ENCODE measurements around the gene NUP214. TPM values are rescaled to one million over a fixed set of nuclear protein-coding genes. Genes with fewer than 3 reads are reported as not detected.
"Not testable (repeated sequence)": the region's sequence is repeated elsewhere in the genome, so short reads cannot be mapped to it uniquely, and the experiment has no call there.

Gene NUP214
- total RNA-seq, 3 donors from 2014 or later, result 37.4 to 47.5 (median 40.0) TPM

DNA sequence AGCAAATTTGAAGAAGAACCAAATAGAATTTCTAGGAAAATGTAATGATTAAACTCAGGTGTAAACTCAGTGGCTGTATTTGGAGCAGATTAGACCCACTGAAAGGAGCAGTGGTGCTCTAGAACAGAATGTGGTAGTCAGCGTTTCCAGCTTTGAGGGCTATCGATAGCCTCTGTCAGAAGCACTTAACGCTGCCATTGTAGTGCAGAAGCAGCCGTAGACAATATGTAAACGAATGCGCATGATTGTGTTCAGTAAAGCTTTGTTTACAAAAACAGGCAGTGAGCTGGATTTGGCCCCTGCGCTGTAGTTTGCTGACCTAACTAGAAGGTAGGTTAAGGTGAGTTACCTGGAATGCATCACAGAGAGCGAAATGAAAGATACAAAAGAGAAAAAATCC, 78.9 kb downstream of the NUP214 start:
- intact Hi-C loops (cut with DNase I; ENCODE audit: low total_unique reads), result loop anchor here (5.0 kb wide), 1 partner anchor 428 kb away; no protein-coding TSS in a partner anchor

DNA sequence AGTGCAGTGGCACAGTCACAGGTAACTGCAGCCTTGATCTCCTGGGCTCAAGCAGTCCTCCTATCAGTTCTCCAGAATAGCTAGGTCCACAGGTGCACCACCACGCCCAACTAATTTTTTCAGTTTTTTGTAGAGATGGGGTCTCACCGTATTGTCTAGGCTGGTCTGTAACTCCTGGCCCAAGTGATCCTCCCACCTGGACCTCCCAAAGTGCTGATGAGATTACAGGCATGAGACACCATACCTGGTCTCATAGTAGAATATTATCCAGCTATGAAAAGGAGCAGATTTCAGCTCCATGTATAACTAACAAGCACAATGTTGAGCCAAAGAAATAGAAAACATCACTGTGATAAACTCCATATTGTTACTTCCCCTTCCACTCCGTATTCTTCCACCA, 81.1 kb downstream of the NUP214 start:
- H3K36me3 ChIP-seq, result no peaks in the 10 kb centered on the region
- intact Hi-C loops (cut with DNase I; ENCODE audit: low total_unique reads), result no loop called here
- no peak for DNase-seq (ENCODE audit: low spot score in 2 of 2)

More for the DNA sequence above, 78.9 kb downstream of the NUP214 start:
- Histone ChIP-seq H3K4me1 (no peaks in the 10 kb centered on the region), H3K27me3 (no peaks in the 10 kb centered on the region), H3K27ac (no peak overlapping the region), H3K9me3 (no peaks in the 10 kb centered on the region), H3K36me3 (no peaks in the 10 kb centered on the region), H3K4me3 (no peak overlapping the region)
- DNase-seq (ENCODE audit: low spot score in 2 of 2), result no peak
- no peak for TF ChIP-seq POLR2AphosphoS5 (IDR thresholded peaks at IDR 0.05)
- TF ChIP-seq POLR2A (IDR thresholded peaks at IDR 0.05), result no peak
- TF ChIP-seq, protein P1, sequence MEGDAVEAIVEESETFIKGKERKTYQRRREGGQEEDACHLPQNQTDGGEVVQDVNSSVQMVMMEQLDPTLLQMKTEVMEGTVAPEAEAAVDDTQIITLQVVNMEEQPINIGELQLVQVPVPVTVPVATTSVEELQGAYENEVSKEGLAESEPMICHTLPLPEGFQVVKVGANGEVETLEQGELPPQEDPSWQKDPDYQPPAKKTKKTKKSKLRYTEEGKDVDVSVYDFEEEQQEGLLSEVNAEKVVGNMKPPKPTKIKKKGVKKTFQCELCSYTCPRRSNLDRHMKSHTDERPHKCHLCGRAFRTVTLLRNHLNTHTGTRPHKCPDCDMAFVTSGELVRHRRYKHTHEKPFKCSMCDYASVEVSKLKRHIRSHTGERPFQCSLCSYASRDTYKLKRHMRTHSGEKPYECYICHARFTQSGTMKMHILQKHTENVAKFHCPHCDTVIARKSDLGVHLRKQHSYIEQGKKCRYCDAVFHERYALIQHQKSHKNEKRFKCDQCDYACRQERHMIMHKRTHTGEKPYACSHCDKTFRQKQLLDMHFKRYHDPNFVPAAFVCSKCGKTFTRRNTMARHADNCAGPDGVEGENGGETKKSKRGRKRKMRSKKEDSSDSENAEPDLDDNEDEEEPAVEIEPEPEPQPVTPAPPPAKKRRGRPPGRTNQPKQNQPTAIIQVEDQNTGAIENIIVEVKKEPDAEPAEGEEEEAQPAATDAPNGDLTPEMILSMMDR (IDR thresholded peaks at IDR 0.05), result no peak

DNA sequence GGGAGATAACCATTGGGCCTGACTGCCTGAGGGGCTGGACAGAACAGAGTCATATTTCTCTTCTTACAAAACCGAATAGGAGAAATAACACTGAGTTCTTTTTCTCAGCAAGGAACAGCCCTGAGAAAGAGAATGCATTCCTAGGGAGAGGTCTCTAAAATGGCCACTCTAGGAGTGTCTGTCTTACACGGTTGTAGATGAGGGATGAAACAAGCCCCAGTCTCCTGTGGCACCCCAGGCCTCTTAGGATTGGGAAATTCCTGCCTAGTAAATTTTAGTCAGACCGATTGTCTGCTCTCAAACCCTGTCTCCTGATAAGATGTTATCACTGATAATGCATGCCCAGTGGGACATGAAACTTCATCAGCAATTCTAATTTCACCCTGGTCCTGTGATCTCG, 86.5 kb downstream of the NUP214 start:
- H3K36me3 ChIP-seq; H3K27me3 ChIP-seq; intact Hi-C loops (cut with DNase I; ENCODE audit: low total_unique reads); DNase-seq (ENCODE audit: low spot score in 2 of 2); H3K4me1 ChIP-seq; H3K9me3 ChIP-seq; H3K27ac ChIP-seq; H3K4me3 ChIP-seq: not testable (repeated sequence)

More for the DNA sequence above, 81.1 kb downstream of the NUP214 start:
- no peak for TF ChIP-seq POLR2A (IDR thresholded peaks at IDR 0.05)
- TF ChIP-seq, protein P1 (IDR thresholded peaks at IDR 0.05), result no peak
- TF ChIP-seq POLR2AphosphoS5 (IDR thresholded peaks at IDR 0.05), result no peak
- no peaks in the 10 kb centered on the region for H3K9me3 ChIP-seq
- no peak overlapping the region for H3K4me3 ChIP-seq
- H3K27ac ChIP-seq, result no peak overlapping the region
- no peaks in the 10 kb centered on the region for H3K27me3 ChIP-seq
- no peaks in the 10 kb centered on the region for H3K4me1 ChIP-seq

DNA sequence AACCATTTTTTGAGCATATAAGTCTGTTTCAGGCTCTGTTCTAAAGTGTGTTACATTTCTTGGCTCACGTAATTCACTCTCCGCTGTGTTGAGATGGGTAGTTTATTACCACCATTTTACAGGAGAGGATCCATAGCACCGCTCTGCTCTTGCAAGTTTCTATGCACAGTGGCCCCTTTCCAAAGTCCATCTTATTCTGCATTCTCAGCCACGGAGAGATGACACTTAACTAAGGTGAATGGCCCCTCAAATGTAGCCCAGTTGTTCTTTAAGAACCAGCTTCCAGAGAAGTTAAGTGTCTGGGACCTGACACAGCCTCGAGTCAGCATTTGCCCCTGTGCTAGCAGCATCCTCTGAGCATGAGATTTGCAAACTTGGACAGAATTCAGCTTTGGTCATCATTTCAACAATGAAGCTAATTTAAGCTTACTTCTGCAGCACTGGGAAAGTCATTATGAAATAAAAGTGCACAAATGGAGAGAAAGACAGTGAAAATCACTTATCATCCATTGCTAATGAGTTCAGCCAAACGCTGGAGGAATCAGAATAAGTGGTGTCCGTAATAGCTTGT, 89.0 kb downstream of the NUP214 start:
- intact Hi-C loops (cut with DNase I; ENCODE audit: low total_unique reads), result no loop called here
- Histone ChIP-seq H3K4me3 (no peak overlapping the region), H3K27me3 (no peaks in the 10 kb centered on the region), H3K9me3 (peaks cover 0 to 7% of the 10 kb centered on the region in 2 donors), H3K27ac (no peak overlapping the region), H3K4me1 (no peaks in the 10 kb centered on the region), H3K36me3 (no peaks in the 10 kb centered on the region)
- TF ChIP-seq POLR2AphosphoS5 (IDR thresholded peaks at IDR 0.05) (no peak), POLR2A (IDR thresholded peaks at IDR 0.05) (no peak)
- TF ChIP-seq, protein P1 (IDR thresholded peaks at IDR 0.05), result no peak
- DNase-seq (ENCODE audit: low spot score in 2 of 2), result no peak

DNA sequence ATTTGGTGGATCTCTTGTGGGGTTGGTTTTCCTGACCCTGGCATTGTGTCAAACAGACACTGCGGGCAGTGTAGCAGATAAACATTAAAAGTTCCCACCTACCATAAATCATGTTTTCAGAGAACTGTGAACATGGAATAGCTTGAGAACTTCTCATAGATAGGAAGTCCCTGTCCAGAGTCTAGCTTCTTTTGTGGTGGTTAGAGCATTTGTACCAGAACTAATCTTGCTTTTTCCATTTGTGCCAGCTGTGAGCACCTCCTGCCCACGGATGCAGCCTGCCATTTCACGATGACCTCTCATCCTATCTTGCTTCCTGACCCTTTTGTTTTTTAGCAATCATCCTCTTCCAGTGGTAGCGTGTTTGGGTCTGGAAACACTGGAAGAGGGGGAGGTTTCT, 89.5 kb downstream of the NUP214 start:
- Histone ChIP-seq H3K4me1 (no peaks in the 10 kb centered on the region), H3K4me3 (no peak overlapping the region), H3K27me3 (no peaks in the 10 kb centered on the region), H3K27ac (no peak overlapping the region), H3K9me3 (peaks cover 0 to 7% of the 10 kb centered on the region in 2 donors), H3K36me3 (no peaks in the 10 kb centered on the region)
- intact Hi-C loops (cut with DNase I; ENCODE audit: low total_unique reads), result no loop called here
- TF ChIP-seq POLR2A (IDR thresholded peaks at IDR 0.05), result no peak
- TF ChIP-seq, protein P1 (IDR thresholded peaks at IDR 0.05), result no peak
- TF ChIP-seq POLR2AphosphoS5 (IDR thresholded peaks at IDR 0.05), result no peak
- DNase-seq (ENCODE audit: low spot score in 2 of 2), result no peak

Data from breast epithelium (tissue), 4 donors.